CD8-positive, alpha-beta memory T cell (primary cell): ENCODE data around the gene CERK. TPM values are rescaled to one million over a fixed set of nuclear protein-coding genes. Genes with fewer than 3 reads are reported as not detected.
"Not testable (repeated sequence)": the region's sequence is repeated elsewhere in the genome, so short reads cannot be mapped to it uniquely, and the experiment has no call there.

Experiments used
- CTCF ChIA-PET: fragments of 350-600 bp; sonication (Branson Sonifier 250); formaldehyde crosslinking; loops from one replicate; lab custom pipeline; 2021; ENCODE audit warnings: antibody characterized with exemption; lab: Charles Lee
- POLR2A ChIA-PET: fragments of 350-600 bp; sonication (Branson Sonifier 250); formaldehyde crosslinking; loops from one replicate; lab custom pipeline; 2021; ENCODE audit warnings: antibody characterized with exemption; lab: Charles Lee
- DNase-seq, 5 donors: peaks; one replicate each; pipeline versions ENCODE4 v3.0.0 to v3.0.0-alpha.2; 2020 to 2022; ENCODE audit warnings: mixed read lengths in 1 of 5
- H3K27ac ChIP-seq: one replicate; pipeline ENCODE4 v1.7.0; 2013; ENCODE audit warnings: low read depth, mild to moderate bottlenecking, low read length, moderate library complexity
- H3K27me3 ChIP-seq: 2 replicates; pipeline ENCODE4 v1.7.0; 2013; ENCODE audit warnings: low read length, mild to moderate bottlenecking; ENCODE audit not compliant: insufficient read depth, poor library complexity, severe bottlenecking
- H3K36me3 ChIP-seq: 2 replicates; pipeline ENCODE4 v1.7.0; 2013; ENCODE audit warnings: mild to moderate bottlenecking, low read length, moderate library complexity; ENCODE audit not compliant: insufficient read depth
- H3K4me1 ChIP-seq: 2 replicates; pipeline ENCODE4 v1.7.0; 2013; ENCODE audit warnings: mild to moderate bottlenecking, low read length, moderate library complexity; ENCODE audit not compliant: insufficient read depth
- H3K4me3 ChIP-seq: 2 replicates; pipeline ENCODE4 v1.7.0; 2013; ENCODE audit warnings: mild to moderate bottlenecking, low read length
- H3K9me3 ChIP-seq: 2 replicates; pipeline ENCODE4 v1.7.0; 2013; ENCODE audit warnings: mild to moderate bottlenecking, low read length
- H3K27ac Mint-ChIP-seq, 8 donors: one replicate each; pipeline ENCODE4 v1.8.0; 2020 to 2021; ENCODE audit warnings: mixed read lengths in 8 of 8, mild to moderate bottlenecking in 6 of 8, inconsistent platforms in 3 of 8, moderate library complexity in 3 of 8
- H3K27me3 Mint-ChIP-seq, 2 donors: one replicate each; pipeline ENCODE4 v1.8.0; 2020 to 2021; ENCODE audit warnings: mixed read lengths in 2 of 2, mild to moderate bottlenecking in 1 of 2, moderate library complexity in 1 of 2
- H3K36me3 Mint-ChIP-seq, 3 donors: one replicate each; pipeline ENCODE4 v1.8.0; 2020 to 2021; ENCODE audit warnings: mixed read lengths in 3 of 3, inconsistent platforms in 1 of 3, mild to moderate bottlenecking in 1 of 3
- H3K4me1 Mint-ChIP-seq, 3 donors: one replicate each; pipeline ENCODE4 v1.8.0; 2020 to 2021; ENCODE audit warnings: mixed read lengths in 3 of 3, inconsistent platforms in 1 of 3, mild to moderate bottlenecking in 1 of 3
- H3K4me3 Mint-ChIP-seq, 7 donors: one replicate each; pipeline ENCODE4 v1.8.0; 2020 to 2021; ENCODE audit warnings: mixed read lengths in 7 of 7, mild to moderate bottlenecking in 6 of 7, moderate library complexity in 4 of 7, inconsistent platforms in 2 of 7
- H3K9me3 Mint-ChIP-seq, 5 donors: one replicate each; pipeline ENCODE4 v1.8.0; 2020 to 2022; ENCODE audit warnings: mixed read lengths in 5 of 5, mild to moderate bottlenecking in 3 of 5, moderate library complexity in 2 of 5, inconsistent platforms in 1 of 5
- polyA plus RNA-seq: library from polyadenylated mRNA; unstranded; fragments of 300-500 nt; fragmentation: Illumina TruSeq; gene quantifications from one replicate; pipeline ENCODE4 v1.2.3, GENCODE V29; 2021
- total RNA-seq, 2 experiments: library from RNA; stranded (reverse); gene quantifications; one replicate each; pipeline ENCODE4 v1.2.3, GENCODE V29; 2021

Gene CERK
- total RNA-seq (10 to 100 TPM; 64.3 to 64.5 TPM), polyA plus RNA-seq (108 TPM)

- ChIA-PET CTCF (interaction anchor here (1.0 to 3.0 kb wide), 3 partner anchors 11 to 25 kb away, joined by 4 to 13 read pairs (median 6); no protein-coding TSS in a partner anchor), POLR2A (interaction anchor here (1.7 to 2.5 kb wide), 2 partner anchors 11 to 25 kb away, joined by 13 to 16 read pairs; partner anchors contain the start of gene TBC1D22A)
- peaks cover 5 to 26% (median 14%) of the 10 kb centered on the region in 3 donors for H3K36me3 Mint-ChIP-seq
- Histone ChIP-seq H3K9me3 (no peaks in the 10 kb centered on the region), H3K4me3 (peak within 1 kb of the TSS; percentile 76), H3K27ac (peak within 1 kb of the TSS; percentile 76), H3K27me3 (no peaks in the 10 kb centered on the region), H3K36me3 (no peaks in the 10 kb centered on the region), H3K4me1 (peaks cover 43% of the 10 kb centered on the region)
- peaks cover 0 to 5% of the 10 kb centered on the region in 2 donors for H3K27me3 Mint-ChIP-seq
- peaks cover 36 to 46% (median 37%) of the 10 kb centered on the region in 3 donors for H3K4me1 Mint-ChIP-seq
- peak within 1 kb of the TSS; percentile 95 to 100 (median 99) for H3K4me3 Mint-ChIP-seq
- H3K27ac Mint-ChIP-seq, result peak within 1 kb of the TSS; percentile 97 to 100 (median 100)
- H3K9me3 Mint-ChIP-seq, result no peaks in the 10 kb centered on the region
- DNase-seq, result peak; percentile 58 to 75 (median 67)
Observed at GRCh38 chr22:46737976-46738646, at the start of gene CERK. Gene CERK, minus strand, starts transcription at chr22:46738252. Its CDS starts 104 bp downstream, at chr22:46738148.

GRCh38 chr22:46783721-46784120, 45.7 kb upstream of the CERK start:
- H3K27ac ChIP-seq, result no peak overlapping the region
- peaks cover 0 to 30% (median 7%) of the 10 kb centered on the region in 3 donors for H3K36me3 Mint-ChIP-seq
- ChIA-PET POLR2A (no interaction called here), CTCF (interaction anchor here (1.1 kb wide), 1 partner anchor 20 kb away, joined by 3 read pairs; no protein-coding TSS in a partner anchor)
- no peaks in the 10 kb centered on the region for H3K9me3 Mint-ChIP-seq
- no peak for DNase-seq
- peaks cover 31 to 84% (median 72%) of the 10 kb centered on the region in 3 donors for H3K4me1 Mint-ChIP-seq
- H3K9me3 ChIP-seq, result no peaks in the 10 kb centered on the region
- no peaks in the 10 kb centered on the region for H3K27me3 Mint-ChIP-seq
- no peaks in the 10 kb centered on the region for H3K27me3 ChIP-seq
- H3K36me3 ChIP-seq, result no peaks in the 10 kb centered on the region
- H3K4me3 ChIP-seq, result no peak overlapping the region
- peaks cover 10% of the 10 kb centered on the region for H3K4me1 ChIP-seq
- peak overlapping the region in 3 of 8 donors; percentile 31 to 71 (median 56) for H3K27ac Mint-ChIP-seq
- no peak overlapping the region for H3K4me3 Mint-ChIP-seq

- DNase-seq, POLR2A ChIA-PET, H3K9me3 ChIP-seq, CTCF ChIA-PET, H3K4me3 Mint-ChIP-seq, H3K36me3 ChIP-seq, H3K4me3 ChIP-seq, H3K27me3 Mint-ChIP-seq, H3K9me3 Mint-ChIP-seq, H3K27ac ChIP-seq, H3K27me3 ChIP-seq: not testable (repeated sequence)
- peaks cover 0 to 30% (median 2%) of the 10 kb centered on the region in 3 donors for H3K36me3 Mint-ChIP-seq
- H3K4me1 ChIP-seq, result peaks cover 13% of the 10 kb centered on the region
- H3K4me1 Mint-ChIP-seq, result peaks cover 30 to 84% (median 72%) of the 10 kb centered on the region in 3 donors
- H3K27ac Mint-ChIP-seq, result peak overlapping the region in 2 of 8 donors; percentile 57 to 65
Observed at GRCh38 chr22:46782200-46782599, 44.1 kb upstream of the CERK start.

GRCh38 chr22:46781291-46781690, 43.2 kb upstream of the CERK start:
- Histone ChIP-seq H3K27me3 (no peaks in the 10 kb centered on the region), H3K36me3 (no peaks in the 10 kb centered on the region), H3K4me1 (peaks cover 22% of the 10 kb centered on the region), H3K4me3 (no peak overlapping the region), H3K9me3 (no peaks in the 10 kb centered on the region), H3K27ac (no peak overlapping the region)
- H3K27ac Mint-ChIP-seq, result peak overlapping the region in 4 of 8 donors; percentile 43 to 86 (median 64)
- ChIA-PET POLR2A (interaction anchor here (0.6 kb wide), 1 partner anchor 20 kb away, joined by 3 read pairs; no protein-coding TSS in a partner anchor), CTCF (interaction anchor here (0.9 to 1.1 kb wide), 2 partner anchors 19 to 20 kb away, joined by 3 to 4 read pairs; partner anchors contain the start of gene TBC1D22A)
- H3K27me3 Mint-ChIP-seq, result no peaks in the 10 kb centered on the region
- no peaks in the 10 kb centered on the region for H3K9me3 Mint-ChIP-seq
- H3K36me3 Mint-ChIP-seq, result peaks cover 0 to 29% (median 2%) of the 10 kb centered on the region in 3 donors
- H3K4me1 Mint-ChIP-seq, result peaks cover 37 to 87% (median 76%) of the 10 kb centered on the region in 3 donors
- no peak for DNase-seq
- no peak overlapping the region for H3K4me3 Mint-ChIP-seq

DNA sequence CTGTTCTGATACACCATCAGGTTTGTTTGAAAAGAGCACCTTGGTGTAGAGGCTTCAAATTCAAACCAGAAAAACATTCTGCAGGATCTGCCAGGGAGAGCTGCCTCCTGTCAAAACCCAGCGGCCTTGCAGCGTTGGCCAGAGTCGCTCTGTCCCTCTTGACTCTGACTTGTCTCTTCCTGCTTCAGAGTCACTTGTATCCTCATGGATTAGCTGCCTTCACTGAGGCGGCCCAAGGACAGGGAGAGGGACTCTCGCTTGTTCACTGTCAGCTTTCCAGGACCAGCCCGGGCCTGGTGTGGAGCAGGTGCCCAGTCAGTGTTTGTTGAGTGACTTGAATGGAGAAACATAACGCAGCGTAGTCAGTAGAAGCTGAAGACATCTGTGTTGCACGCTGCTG, 42.4 kb upstream of the CERK start:
- no peaks in the 10 kb centered on the region for H3K9me3 ChIP-seq
- CTCF ChIA-PET, result interaction anchor here (0.9 to 1.1 kb wide), 2 partner anchors 18 to 19 kb away, joined by 3 to 4 read pairs; partner anchors contain the start of gene TBC1D22A
- Mint-ChIP-seq H3K4me1 (peaks cover 45 to 91% (median 82%) of the 10 kb centered on the region in 3 donors), H3K36me3 (peaks cover 0 to 29% (median 2%) of the 10 kb centered on the region in 3 donors), H3K27me3 (no peaks in the 10 kb centered on the region), H3K4me3 (no peak overlapping the region), H3K27ac (peak overlapping the region in 7 of 8 donors; percentile 46 to 91 (median 74)), H3K9me3 (no peaks in the 10 kb centered on the region)
- H3K27me3 ChIP-seq, result no peaks in the 10 kb centered on the region
- H3K4me1 ChIP-seq, result peaks cover 31% of the 10 kb centered on the region
- H3K27ac ChIP-seq, result no peak overlapping the region
- POLR2A ChIA-PET, result no interaction called here
- H3K4me3 ChIP-seq, result no peak overlapping the region
- H3K36me3 ChIP-seq, result no peaks in the 10 kb centered on the region
- DNase-seq, result no peak

DNA sequence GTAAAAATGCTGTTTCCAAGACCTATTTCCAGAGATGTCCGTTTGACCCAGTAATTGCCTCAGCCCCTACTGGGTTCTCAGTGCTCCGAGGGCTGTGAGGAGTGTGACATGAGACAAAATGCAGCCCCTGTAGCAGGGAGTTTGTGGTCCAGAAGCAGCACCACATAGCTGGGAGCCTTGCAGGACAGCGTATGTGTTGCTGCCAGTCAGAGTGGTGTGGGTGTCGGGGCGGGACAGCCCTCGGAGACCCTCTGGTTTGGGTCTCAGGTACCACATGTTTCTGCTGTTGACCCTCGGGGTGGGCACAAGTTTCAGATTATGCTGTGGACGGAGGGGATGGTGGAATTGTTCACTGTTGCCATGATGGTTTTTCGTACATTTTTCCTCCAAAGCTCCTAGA, 41.6 kb upstream of the CERK start:
- Mint-ChIP-seq H3K4me1 (peaks cover 50 to 91% (median 84%) of the 10 kb centered on the region in 3 donors), H3K36me3 (peaks cover 0 to 30% (median 2%) of the 10 kb centered on the region in 3 donors), H3K27ac (peak overlapping the region in 6 of 8 donors; percentile 54 to 86 (median 72)), H3K9me3 (no peaks in the 10 kb centered on the region), H3K4me3 (no peak overlapping the region), H3K27me3 (no peaks in the 10 kb centered on the region)
- Histone ChIP-seq H3K4me3 (no peak overlapping the region), H3K9me3 (no peaks in the 10 kb centered on the region), H3K27me3 (no peaks in the 10 kb centered on the region), H3K4me1 (peaks cover 39% of the 10 kb centered on the region), H3K36me3 (no peaks in the 10 kb centered on the region), H3K27ac (no peak overlapping the region)
- CTCF ChIA-PET, result no interaction called here
- POLR2A ChIA-PET, result no interaction called here
- DNase-seq, result no peak

GRCh38 chr22:46779023-46779422, 41.0 kb upstream of the CERK start:
- ChIA-PET POLR2A (no interaction called here), CTCF (no interaction called here)
- Histone ChIP-seq H3K36me3 (no peaks in the 10 kb centered on the region), H3K27ac (no peak overlapping the region), H3K9me3 (no peaks in the 10 kb centered on the region), H3K27me3 (no peaks in the 10 kb centered on the region), H3K4me3 (no peak overlapping the region), H3K4me1 (peaks cover 45% of the 10 kb centered on the region)
- H3K4me1 Mint-ChIP-seq, result peaks cover 53 to 94% (median 85%) of the 10 kb centered on the region in 3 donors
- H3K9me3 Mint-ChIP-seq, result no peaks in the 10 kb centered on the region
- H3K36me3 Mint-ChIP-seq, result peaks cover 0 to 29% (median 1%) of the 10 kb centered on the region in 3 donors
- peak overlapping the region in 7 of 8 donors; percentile 45 to 86 (median 67) for H3K27ac Mint-ChIP-seq
- no peak overlapping the region for H3K4me3 Mint-ChIP-seq
- no peak for DNase-seq
- no peaks in the 10 kb centered on the region for H3K27me3 Mint-ChIP-seq

DNA sequence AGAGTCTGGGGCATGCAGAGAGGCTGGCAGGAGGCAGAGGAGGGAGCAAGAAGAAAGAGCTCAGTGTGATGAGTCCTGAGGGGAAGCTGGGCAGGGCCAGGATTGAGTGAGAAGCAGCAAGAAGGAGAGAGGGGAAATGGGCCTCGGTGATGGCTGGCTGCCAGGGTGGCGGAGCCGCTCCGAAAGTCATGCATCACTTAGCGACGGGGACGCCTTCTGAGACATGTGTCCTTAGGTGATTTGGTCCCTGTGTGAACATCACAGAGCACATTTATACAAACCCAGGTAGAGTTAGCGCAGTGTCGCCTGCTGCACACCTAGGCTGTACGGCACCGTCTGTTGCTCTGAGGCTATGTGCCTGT, 39.5 kb upstream of the CERK start:
- no peaks in the 10 kb centered on the region for H3K9me3 ChIP-seq
- DNase-seq, result peak in 1 of 5 donors; percentile 35
- H3K36me3 Mint-ChIP-seq, result peaks cover 0 to 25% (median 0%) of the 10 kb centered on the region in 3 donors
- peaks cover 56% of the 10 kb centered on the region for H3K4me1 ChIP-seq
- H3K27ac Mint-ChIP-seq, result peak overlapping the region; percentile 78 to 99 (median 94)
- no peaks in the 10 kb centered on the region for H3K27me3 ChIP-seq
- ChIA-PET CTCF (interaction anchor here (0.9 to 1.6 kb wide), 2 partner anchors 15 to 26 kb away, joined by 4 to 5 read pairs; partner anchors contain the start of gene TBC1D22A), POLR2A (no interaction called here)
- no peak overlapping the region for H3K27ac ChIP-seq
- H3K4me1 Mint-ChIP-seq, result peaks cover 59 to 94% (median 79%) of the 10 kb centered on the region in 3 donors
- peak overlapping the region in 6 of 7 donors; percentile 8 to 72 (median 22) for H3K4me3 Mint-ChIP-seq
- no peaks in the 10 kb centered on the region for H3K36me3 ChIP-seq
- no peaks in the 10 kb centered on the region for H3K9me3 Mint-ChIP-seq
- H3K27me3 Mint-ChIP-seq, result no peaks in the 10 kb centered on the region
- H3K4me3 ChIP-seq, result no peak overlapping the region
